ENCODE results near the gene CAB39. TPM values are rescaled to one million over a fixed set of nuclear protein-coding genes. Genes with fewer than 3 reads are reported as not detected.

CAB39 gene
- total and polyA plus RNA-seq, 2 donors from 2014 or later: 39.1 to 77.6 TPM

DNA sequence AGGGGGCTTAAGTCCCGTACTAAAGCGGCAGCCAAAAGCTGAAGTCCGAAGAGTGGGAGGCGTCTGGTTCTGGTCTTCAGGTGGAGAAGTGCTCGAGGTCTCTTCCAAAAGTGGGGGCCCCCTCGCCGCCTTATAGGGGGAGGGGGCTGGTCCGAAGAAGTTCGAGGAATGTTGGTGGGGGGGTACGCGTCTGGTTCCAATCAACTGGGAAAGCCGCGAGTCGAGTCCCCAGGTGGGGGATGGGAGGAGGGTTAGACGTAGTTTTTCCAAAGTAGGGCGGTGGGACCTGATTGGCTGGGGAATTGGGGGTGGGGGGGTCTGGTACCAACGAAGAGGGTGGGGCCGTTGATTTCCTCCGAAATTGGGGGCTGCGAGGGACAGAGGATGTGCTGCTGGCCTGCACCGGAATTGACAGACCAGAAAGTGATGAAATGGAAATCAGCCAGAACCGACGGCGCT, 152.7 kb downstream of the CAB39 start:
- H3K27ac ChIP-seq (ENCODE audit: low read depth in 2 of 2, low read length in 2 of 2): peak overlapping the region in 1 of 2 donors; percentile 13
- peak in 3 of 5 donors; percentile 50 to 82 (median 64) for DNase-seq

DNA sequence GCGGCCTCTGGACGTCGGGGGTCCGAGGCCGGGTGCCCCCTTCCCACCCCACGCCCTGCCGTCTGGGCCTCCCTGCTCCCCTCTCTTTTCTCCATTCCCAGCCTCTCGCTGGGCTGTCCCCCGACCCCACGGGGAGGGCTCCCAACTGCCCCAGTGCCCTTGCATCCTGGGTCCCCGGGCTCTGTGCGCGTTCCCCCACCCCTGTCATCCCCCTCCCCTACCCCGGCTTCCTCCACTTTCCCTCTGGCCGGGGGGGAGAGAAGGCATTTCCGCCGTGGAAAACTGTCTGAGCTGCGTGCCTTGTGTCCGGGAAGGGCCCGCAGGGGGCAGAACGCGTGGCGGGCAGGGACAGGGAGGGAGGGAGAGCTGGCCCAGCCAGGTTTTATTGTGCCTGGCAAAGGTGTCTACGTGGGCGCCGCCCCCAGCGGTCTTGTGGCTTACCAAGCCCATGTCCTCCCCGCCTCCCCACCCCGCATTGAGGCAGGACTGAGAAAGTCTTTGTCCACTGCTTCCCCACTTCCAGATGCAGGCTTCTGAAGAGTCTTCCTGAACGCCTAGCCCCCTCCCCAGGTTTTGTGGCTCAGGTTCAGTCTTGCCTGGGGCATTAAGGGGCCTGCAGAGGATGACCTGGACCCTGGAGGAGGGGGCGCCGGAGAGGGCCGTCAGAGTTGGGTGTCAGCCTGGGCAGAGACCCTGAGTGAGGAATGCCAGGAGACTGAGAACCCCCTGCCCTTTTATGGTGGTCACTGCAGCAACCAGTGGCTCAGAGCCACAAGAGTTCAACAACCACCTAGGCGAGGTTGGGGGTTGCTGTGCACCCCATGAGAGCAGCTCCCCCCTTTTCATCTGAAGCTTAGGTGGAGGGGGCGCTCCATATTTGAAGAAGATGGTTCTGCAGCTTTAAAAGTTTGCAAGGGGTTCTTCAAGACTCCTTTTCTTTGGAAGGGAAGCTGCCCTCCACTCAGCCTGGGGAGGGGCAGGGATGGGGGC, 153.4 kb downstream of the CAB39 start:
- intact Hi-C loops (cut with DNase I): no loop called here
- Histone ChIP-seq H3K9ac (ENCODE audit: low read length in 3 of 3) (peak overlapping the region in 2 of 3 donors; percentile 23 to 55), H3K4me1 (ENCODE audit: control insufficient read depth in 2 of 3, insufficient read depth in 2 of 3, low read depth in 1 of 3, low read length in 3 of 3) (peaks cover 5 to 39% (median 27%) of the 10 kb centered on the region in 3 donors), H3K4me3 (ENCODE audit: low read length in 3 of 3) (peak overlapping the region in 2 of 3 donors; percentile 66 to 77), H3K36me3 (ENCODE audit: control insufficient read depth in 2 of 3, insufficient read depth in 3 of 3, low read length in 3 of 3) (no peaks in the 10 kb centered on the region), H3K9me3 (ENCODE audit: control insufficient read depth in 2 of 3, insufficient read depth in 1 of 3, low read length in 3 of 3) (no peaks in the 10 kb centered on the region), H3K27me3 (ENCODE audit: control insufficient read depth, insufficient read depth, low read length) (no peaks in the 10 kb centered on the region), H3K27ac (ENCODE audit: low read depth in 2 of 2, low read length in 2 of 2) (peak overlapping the region in 1 of 2 donors; percentile 7)
- DNase-seq: peak; percentile 71 to 94 (median 81)
- no peak for TF ChIP-seq CTCF (IDR thresholded peaks at IDR 0.05; ENCODE audit: borderline replicate concordance, extremely low read depth, insufficient read depth)
- FAIRE-seq: no peak

More for the DNA sequence above, 152.7 kb downstream of the CAB39 start:
- Histone ChIP-seq H3K36me3 (ENCODE audit: control insufficient read depth in 2 of 3, insufficient read depth in 3 of 3, low read length in 3 of 3) (no peaks in the 10 kb centered on the region), H3K9ac (ENCODE audit: low read length in 3 of 3) (peak overlapping the region in 2 of 3 donors; percentile 12 to 65), H3K27me3 (ENCODE audit: control insufficient read depth, insufficient read depth, low read length) (no peaks in the 10 kb centered on the region), H3K4me1 (ENCODE audit: control insufficient read depth in 2 of 3, insufficient read depth in 2 of 3, low read depth in 1 of 3, low read length in 3 of 3) (peaks cover 3 to 34% (median 22%) of the 10 kb centered on the region in 3 donors), H3K9me3 (ENCODE audit: control insufficient read depth in 2 of 3, insufficient read depth in 1 of 3, low read length in 3 of 3) (no peaks in the 10 kb centered on the region), H3K4me3 (ENCODE audit: low read length in 3 of 3) (peak overlapping the region; percentile 53 to 77 (median 66))
- TF ChIP-seq CTCF (IDR thresholded peaks at IDR 0.05; ENCODE audit: borderline replicate concordance, extremely low read depth, insufficient read depth): no peak
- intact Hi-C loops (cut with DNase I): no loop called here
- no peak for FAIRE-seq

GRCh38 chr2:230866756-230867523, 154.3 kb downstream of the CAB39 start:
- no peak overlapping the region for H3K27ac ChIP-seq (ENCODE audit: low read depth in 2 of 2, low read length in 2 of 2)
- DNase-seq (peak in 2 of 5 donors; percentile 71), FAIRE-seq (no peak)
- H3K9ac ChIP-seq (ENCODE audit: low read length in 3 of 3): peak overlapping the region in 1 of 3 donors; percentile 8
- intact Hi-C loops (cut with DNase I): no loop called here
- TF ChIP-seq CTCF (IDR thresholded peaks at IDR 0.05; ENCODE audit: borderline replicate concordance, extremely low read depth, insufficient read depth): no peak
- H3K27me3 ChIP-seq (ENCODE audit: control insufficient read depth, insufficient read depth, low read length): no peaks in the 10 kb centered on the region
- no peaks in the 10 kb centered on the region for H3K9me3 ChIP-seq (ENCODE audit: control insufficient read depth in 2 of 3, insufficient read depth in 1 of 3, low read length in 3 of 3)
- H3K36me3 ChIP-seq (ENCODE audit: control insufficient read depth in 2 of 3, insufficient read depth in 3 of 3, low read length in 3 of 3): no peaks in the 10 kb centered on the region
- peaks cover 5 to 44% (median 34%) of the 10 kb centered on the region in 3 donors for H3K4me1 ChIP-seq (ENCODE audit: control insufficient read depth in 2 of 3, insufficient read depth in 2 of 3, low read depth in 1 of 3, low read length in 3 of 3)
- H3K4me3 ChIP-seq (ENCODE audit: low read length in 3 of 3): peak overlapping the region in 2 of 3 donors; percentile 49 to 77

Data from kidney (tissue), 14 donors.